Heart left ventricle (tissue), 16 donors: ENCODE data around the gene IGDCC3. TPM values are rescaled to one million over a fixed set of nuclear protein-coding genes. Genes with fewer than 3 reads are reported as not detected.

ENCODE experiments used
- ATAC-seq, 4 donors: fragments of 200-7000 bp; cut with Tn5 transposase; one replicate each; pipeline ENCODE4 v1.9.1; 2020 to 2022; ENCODE audit warnings: moderate library complexity in 4 of 4, mild to moderate bottlenecking in 3 of 4, moderate number of reproducible peaks in 1 of 4
- DNase-seq, 5 donors: peaks; one replicate each; pipeline ENCODE4 v3.0.0-alpha.2; 2020
- H3K27ac ChIP-seq, 12 donors: fragments of 200-600 bp; sonication (generic) in 4 of 12; one replicate each; pipeline versions ENCODE4 v1.5.0 to v1.8.0; 2016 to 2022; ENCODE audit warnings: mild to moderate bottlenecking in 2 of 12
- H3K27me3 ChIP-seq, 9 donors: fragments of 200-600 bp; sonication (generic) in 2 of 9; one replicate each; pipeline versions ENCODE4 v1.5.1 to v1.8.0; 2016 to 2022; ENCODE audit warnings: mild to moderate bottlenecking in 3 of 9
- H3K36me3 ChIP-seq, 9 donors: fragments of 200-600 bp; sonication (generic) in 2 of 9; one replicate each; pipeline versions ENCODE4 v1.5.0 to v1.8.0; 2018 to 2022; ENCODE audit warnings: mild to moderate bottlenecking in 2 of 9
- H3K4me1 ChIP-seq, 12 donors: fragments of 200-600 bp; sonication (generic) in 4 of 12; one replicate each; pipeline versions ENCODE4 v1.5.0 to v1.8.0; 2016 to 2022; ENCODE audit warnings: mild to moderate bottlenecking in 3 of 12
- H3K4me3 ChIP-seq, 12 donors: fragments of 200-600 bp; sonication (generic) in 4 of 12; one replicate each; pipeline versions ENCODE4 v1.5.0 to v1.8.0; 2017 to 2022; ENCODE audit warnings: mild to moderate bottlenecking in 9 of 12, moderate library complexity in 4 of 12
- H3K9me3 ChIP-seq, 12 donors: fragments of 200-600 bp; sonication (generic) in 4 of 12; one replicate each; pipeline versions ENCODE4 v1.5.0 to v1.8.0; 2016 to 2022; ENCODE audit warnings: mild to moderate bottlenecking in 1 of 12
- POLR2A ChIP-seq, 2 donors: fragments of 450-650 bp; IDR thresholded peaks; one replicate each; pipeline ENCODE4 v1.6.1; 2017; ENCODE audit warnings: antibody characterized with exemption in 2 of 2, mild to moderate bottlenecking in 2 of 2, moderate library complexity in 2 of 2
- WGBS, 4 donors: extraction: QIAGEN DNeasy Blood & Tissue Kit in 2 of 4; methylation state at CpG; one replicate each; pipeline versions ENCODE4 v1.1.5 to v1.1.7; 2013 to 2018; 5-methylcytosine and 5-hydroxymethylcytosine counted together
- intact Hi-C, 10 donors: fragments of 100-400 bp; cut with DNase I; formaldehyde crosslinking; loops; one replicate each; pipeline versions ENCODE4 v1.11.1 to v1.14.2; 2022
- polyA plus RNA-seq, 2 donors: library from polyadenylated mRNA; stranded (reverse); fragments of 200-250 nt; gene quantifications; one replicate each; pipeline ENCODE4 v1.2.3, GENCODE V29; 2013
- total RNA-seq, 9 donors: library from RNA; depleted of rRNA in 2 of 9; stranded (reverse); fragments of >200 nt in 2 of 9; fragmentation: NEBNext Ultra II Directional in 3 of 9; extraction: Animal tissue kit (Norgen Biotek cat#: 25700) in 3 of 9; gene quantifications; one replicate each; pipeline versions ENCODE4 v1.1.0 to v1.2.4, GENCODE V29; 2016 to 2023
- TF ChIP-seq, protein P1 (sequence below), 12 donors: fragments of 200-600 bp; sonication (generic) in 4 of 12; IDR thresholded peaks; one replicate each; pipeline versions ENCODE4 v1.5.0 to v1.8.0; 2018 to 2022; ENCODE audit warnings: antibody characterized with exemption in 12 of 12, mild to moderate bottlenecking in 5 of 12
- donor health status: ischemic (EF 13 %, LVEDD 7.1; RV severe dilation, severe dysfunction).
- donor health status: healthy with polysubstance abuse.
- donor health status: DM: no; HTN: yes; CAD: no.
- donor health status: DM: no; HTN: no; CAD: no.
- donor health status: ischemic (EF 25% LVEDD 6.9; RV normal size, moderate dysfunction).
- donor health status: ischemic (EF 25% LVEDD 5.7; RV mildly dilated, moderate dysfunction).
- donor health status: healthy.
- donor health status: DM: yes; HTN: yes; CAD: no.
- donor health status: ischemic (EF 35%, LVEDD 5.7; RV mildly dilated, moderate dysfunction).
- donor health status: nonischemic (EF 11% LVEDD 7.7; RV severe dilation, severe dysfunction).
- donor health status: DM: yes; HTN: yes; CAD: no.
- donor health status: PGD.
- donor health status: ischemic (EF 29% LVEDD 5.4; RV normal size, mild dysfunction).
- donor health status: nonischemic (EF 23%, LVEDD 6.1; RV moderate dilation, normal function).

The IGDCC3 gene
- total and polyA plus RNA-seq, 11 donors, result 0.07 to 0.33 (median 0.16) TPM; not detected in 7

DNA sequence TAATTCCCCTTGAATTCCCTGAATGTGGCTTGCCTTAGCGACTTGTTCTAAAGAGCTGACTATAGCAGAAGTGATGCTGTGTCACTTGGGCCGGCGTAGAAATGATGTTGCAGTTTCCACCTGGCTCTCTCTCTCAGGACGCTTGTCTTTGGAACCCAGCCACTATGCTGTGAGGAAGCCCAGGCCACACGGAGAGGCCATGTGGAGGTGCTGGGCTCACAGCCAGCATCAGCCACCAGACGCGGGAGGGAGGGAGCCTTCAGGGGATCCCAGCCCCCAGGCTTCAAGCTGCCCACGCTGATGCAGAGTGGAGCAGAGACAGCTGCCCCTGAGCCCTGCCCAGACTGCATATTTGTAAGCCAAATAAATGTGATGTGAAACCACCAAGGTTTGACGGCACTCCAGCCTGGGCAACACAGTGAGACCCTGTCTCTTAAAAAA is 54.7 kb downstream of the IGDCC3 start:
- WGBS, 4 donors, result 2 to 4% (median 4%) methylated on average over 8 to 9 of the region's 9 CpGs
- TF ChIP-seq POLR2A (IDR thresholded peaks at IDR 0.05), result no peak
- TF ChIP-seq, protein P1, sequence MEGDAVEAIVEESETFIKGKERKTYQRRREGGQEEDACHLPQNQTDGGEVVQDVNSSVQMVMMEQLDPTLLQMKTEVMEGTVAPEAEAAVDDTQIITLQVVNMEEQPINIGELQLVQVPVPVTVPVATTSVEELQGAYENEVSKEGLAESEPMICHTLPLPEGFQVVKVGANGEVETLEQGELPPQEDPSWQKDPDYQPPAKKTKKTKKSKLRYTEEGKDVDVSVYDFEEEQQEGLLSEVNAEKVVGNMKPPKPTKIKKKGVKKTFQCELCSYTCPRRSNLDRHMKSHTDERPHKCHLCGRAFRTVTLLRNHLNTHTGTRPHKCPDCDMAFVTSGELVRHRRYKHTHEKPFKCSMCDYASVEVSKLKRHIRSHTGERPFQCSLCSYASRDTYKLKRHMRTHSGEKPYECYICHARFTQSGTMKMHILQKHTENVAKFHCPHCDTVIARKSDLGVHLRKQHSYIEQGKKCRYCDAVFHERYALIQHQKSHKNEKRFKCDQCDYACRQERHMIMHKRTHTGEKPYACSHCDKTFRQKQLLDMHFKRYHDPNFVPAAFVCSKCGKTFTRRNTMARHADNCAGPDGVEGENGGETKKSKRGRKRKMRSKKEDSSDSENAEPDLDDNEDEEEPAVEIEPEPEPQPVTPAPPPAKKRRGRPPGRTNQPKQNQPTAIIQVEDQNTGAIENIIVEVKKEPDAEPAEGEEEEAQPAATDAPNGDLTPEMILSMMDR (IDR thresholded peaks at IDR 0.05), result no peak
- peak in 4 of 5 donors; percentile 75 to 86 (median 78) for DNase-seq

DNA sequence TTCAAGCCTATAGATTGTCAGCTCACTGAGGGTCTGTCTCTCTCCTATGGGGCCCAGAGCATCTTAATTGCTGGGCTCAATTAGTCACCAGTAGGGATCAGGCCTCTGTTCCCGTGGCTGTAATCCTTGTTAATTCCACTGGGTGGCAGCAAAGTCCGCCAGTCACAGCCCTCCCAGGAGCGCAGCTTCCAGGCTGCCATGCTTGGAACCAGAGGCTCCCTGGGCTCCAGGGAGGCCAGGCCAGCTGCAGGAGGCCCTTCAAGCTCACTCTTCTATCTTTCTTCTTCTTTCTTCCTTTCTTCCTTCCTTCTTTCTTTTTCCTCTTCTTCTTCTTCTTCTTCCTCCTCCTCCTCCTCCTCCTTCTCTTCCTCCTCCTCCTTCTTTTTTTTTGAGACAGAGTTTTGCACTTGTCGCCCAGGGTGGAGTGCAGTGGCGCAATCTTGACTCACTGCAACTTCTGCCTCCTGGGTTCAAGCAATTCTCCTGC is 58.9 kb downstream of the IGDCC3 start:
- peak; percentile 79 to 91 (median 90) for ATAC-seq
- 37 to 38% (median 38%) methylated on average over 5 of the region's 5 CpGs for WGBS, 4 donors

More for the DNA sequence above, 54.7 kb downstream of the IGDCC3 start:
- no peaks in the 10 kb centered on the region for H3K27me3 ChIP-seq
- intact Hi-C loops, result loop anchor here in 1 of 10 donors (1.0 kb wide), 1 partner anchor 62 kb away; no protein-coding TSS in a partner anchor
- H3K9me3 ChIP-seq, result no peaks in the 10 kb centered on the region
- ATAC-seq, result peak; percentile 77 to 90 (median 84)
- no peaks in the 10 kb centered on the region for H3K36me3 ChIP-seq
- no peak overlapping the region for H3K27ac ChIP-seq
- H3K4me3 ChIP-seq, result no peak overlapping the region
- peaks cover 0 to 13% (median 3%) of the 10 kb centered on the region in 12 donors for H3K4me1 ChIP-seq

DNA sequence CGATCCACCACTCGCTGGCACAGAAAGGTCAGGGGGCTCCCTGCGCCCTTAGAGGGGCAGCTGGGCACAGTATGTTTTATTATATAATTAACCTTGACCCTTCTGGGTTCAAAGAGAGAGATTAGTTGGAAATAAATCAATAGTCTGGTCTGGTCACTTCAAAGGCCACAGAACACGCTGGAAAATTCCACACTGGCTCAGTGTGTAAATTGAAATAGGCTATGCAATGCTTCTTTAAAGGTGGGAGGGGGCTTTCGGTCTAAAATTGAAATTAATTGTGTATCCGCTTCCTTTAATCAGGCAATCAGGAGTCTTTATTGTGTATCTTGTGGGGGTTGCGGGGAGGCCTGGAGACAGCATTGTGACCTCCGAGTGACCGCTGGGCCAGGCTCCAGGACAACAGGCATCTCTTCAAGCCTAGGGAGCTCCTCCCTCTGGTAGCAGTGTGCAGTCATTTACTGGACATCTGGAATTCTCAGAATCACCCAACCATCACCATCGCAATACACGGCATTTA is 65.3 kb downstream of the IGDCC3 start:
- Histone ChIP-seq H3K9me3 (no peaks in the 10 kb centered on the region), H3K27me3 (no peaks in the 10 kb centered on the region), H3K4me1 (peaks cover 0 to 13% (median 5%) of the 10 kb centered on the region in 12 donors), H3K27ac (peak overlapping the region in 1 of 12 donors; percentile 22), H3K4me3 (no peak overlapping the region), H3K36me3 (no peaks in the 10 kb centered on the region)
- 44 to 65% (median 53%) methylated on average over 11 of the region's 11 CpGs for WGBS, 4 donors
- ATAC-seq (peak; percentile 43 to 80 (median 64)), DNase-seq (peak in 4 of 5 donors; percentile 48 to 76 (median 54))
- intact Hi-C loops, result no loop called here
- no peak for TF ChIP-seq POLR2A (IDR thresholded peaks at IDR 0.05)

More for the DNA sequence above, 58.9 kb downstream of the IGDCC3 start:
- no peak overlapping the region for H3K4me3 ChIP-seq
- H3K27ac ChIP-seq, result no peak overlapping the region
- no peaks in the 10 kb centered on the region for H3K36me3 ChIP-seq
- H3K9me3 ChIP-seq, result no peaks in the 10 kb centered on the region
- no peaks in the 10 kb centered on the region for H3K27me3 ChIP-seq
- DNase-seq, result peak; percentile 74 to 83 (median 77)
- H3K4me1 ChIP-seq, result peaks cover 0 to 8% (median 0%) of the 10 kb centered on the region in 12 donors
- intact Hi-C loops, result loop anchor here (1.0 to 5.0 kb wide), 4 partner anchors 66 to 83 kb away; no protein-coding TSS in a partner anchor
- TF ChIP-seq, protein P1 (IDR thresholded peaks at IDR 0.05), result peak; percentile 89 to 96 (median 92)
- no peak for TF ChIP-seq POLR2A (IDR thresholded peaks at IDR 0.05)

DNA sequence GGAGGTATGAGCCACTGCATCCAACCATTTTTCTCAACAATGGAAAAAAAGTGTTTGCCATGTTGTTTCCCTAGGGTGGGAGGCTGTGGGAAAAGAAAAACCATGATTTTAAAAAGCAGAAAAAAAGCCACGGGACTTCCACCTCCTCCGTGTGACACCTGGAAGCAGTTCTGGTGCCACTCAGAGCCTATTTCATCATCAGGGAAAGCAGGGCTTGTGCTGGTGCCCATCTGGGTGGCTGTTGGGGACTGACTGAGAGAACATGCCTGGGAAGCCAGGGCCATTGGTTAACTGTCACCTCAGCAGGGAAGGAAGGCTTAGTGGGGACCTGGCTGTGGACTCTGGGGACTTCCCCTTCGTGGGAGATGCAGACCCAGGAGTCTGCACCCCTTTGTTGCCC is 66.0 kb downstream of the IGDCC3 start:
- no peak for DNase-seq
- intact Hi-C loops, result no loop called here
- no peaks in the 10 kb centered on the region for H3K27me3 ChIP-seq
- no peaks in the 10 kb centered on the region for H3K9me3 ChIP-seq
- H3K36me3 ChIP-seq, result no peaks in the 10 kb centered on the region
- TF ChIP-seq POLR2A (IDR thresholded peaks at IDR 0.05), result no peak
- TF ChIP-seq, protein P1 (IDR thresholded peaks at IDR 0.05), result no peak
- H3K4me3 ChIP-seq, result no peak overlapping the region
- no peak for ATAC-seq
- H3K27ac ChIP-seq, result peak overlapping the region in 1 of 12 donors; percentile 22
- WGBS, 4 donors, result 54 to 73% (median 62%) methylated on average over 2 to 3 of the region's 3 CpGs
- peaks cover 0 to 13% (median 5%) of the 10 kb centered on the region in 12 donors for H3K4me1 ChIP-seq
